Suprapubic skin (tissue), 3 donors: ENCODE data around the gene SPTB.

Experiments used
- CTCF ChIP-seq, 2 donors: fragments of 200-600 bp in 1 of 2; fragments of 450-650 bp in 1 of 2; sonication (generic) in 1 of 2; IDR thresholded peaks; one replicate each; pipeline ENCODE4 v1.5.1; 2016 to 2019; ENCODE audit warnings: antibody characterized with exemption in 2 of 2, mild to moderate bottlenecking in 1 of 2, moderate library complexity in 1 of 2
- EP300 ChIP-seq: sonication (generic); formaldehyde crosslinking; IDR thresholded peaks from one replicate; pipeline ENCODE4 v1.6.1; 2017; ENCODE audit warnings: antibody characterized with exemption

GRCh38 chr14:64789696-64790095 is 90.0 kb downstream of the SPTB start:
- TF ChIP-seq EP300 (no peak), CTCF (IDR thresholded peaks at IDR 0.05) (no peak)
